ENCODE results near the gene CHST8.

DNA sequence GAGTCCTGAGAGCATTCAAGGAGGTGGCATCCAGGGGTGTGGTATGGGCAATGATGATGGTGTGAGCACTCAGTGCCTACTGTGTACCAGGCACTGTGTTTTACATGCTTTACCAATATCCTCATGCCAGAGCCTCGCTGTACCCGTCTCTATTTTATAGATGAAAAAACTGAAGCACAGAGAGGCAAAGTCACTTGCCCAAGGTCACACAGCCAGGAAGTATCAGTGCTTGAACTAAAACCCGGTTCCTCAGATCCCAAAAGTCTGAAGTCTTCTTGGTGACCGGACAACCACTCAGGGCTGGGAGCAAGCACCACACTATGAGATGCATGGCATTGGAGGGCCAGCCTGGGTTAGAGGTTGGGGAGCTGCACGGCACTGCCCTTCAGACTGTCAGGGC, 84.1 kb downstream of the CHST8 start:
- TF ChIP-seq, protein P1, sequence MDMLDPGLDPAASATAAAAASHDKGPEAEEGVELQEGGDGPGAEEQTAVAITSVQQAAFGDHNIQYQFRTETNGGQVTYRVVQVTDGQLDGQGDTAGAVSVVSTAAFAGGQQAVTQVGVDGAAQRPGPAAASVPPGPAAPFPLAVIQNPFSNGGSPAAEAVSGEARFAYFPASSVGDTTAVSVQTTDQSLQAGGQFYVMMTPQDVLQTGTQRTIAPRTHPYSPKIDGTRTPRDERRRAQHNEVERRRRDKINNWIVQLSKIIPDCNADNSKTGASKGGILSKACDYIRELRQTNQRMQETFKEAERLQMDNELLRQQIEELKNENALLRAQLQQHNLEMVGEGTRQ (IDR thresholded peaks at IDR 0.05; ENCODE audit: borderline replicate concordance, low read depth, low read length): no peak
- TF ChIP-seq, protein P2, sequence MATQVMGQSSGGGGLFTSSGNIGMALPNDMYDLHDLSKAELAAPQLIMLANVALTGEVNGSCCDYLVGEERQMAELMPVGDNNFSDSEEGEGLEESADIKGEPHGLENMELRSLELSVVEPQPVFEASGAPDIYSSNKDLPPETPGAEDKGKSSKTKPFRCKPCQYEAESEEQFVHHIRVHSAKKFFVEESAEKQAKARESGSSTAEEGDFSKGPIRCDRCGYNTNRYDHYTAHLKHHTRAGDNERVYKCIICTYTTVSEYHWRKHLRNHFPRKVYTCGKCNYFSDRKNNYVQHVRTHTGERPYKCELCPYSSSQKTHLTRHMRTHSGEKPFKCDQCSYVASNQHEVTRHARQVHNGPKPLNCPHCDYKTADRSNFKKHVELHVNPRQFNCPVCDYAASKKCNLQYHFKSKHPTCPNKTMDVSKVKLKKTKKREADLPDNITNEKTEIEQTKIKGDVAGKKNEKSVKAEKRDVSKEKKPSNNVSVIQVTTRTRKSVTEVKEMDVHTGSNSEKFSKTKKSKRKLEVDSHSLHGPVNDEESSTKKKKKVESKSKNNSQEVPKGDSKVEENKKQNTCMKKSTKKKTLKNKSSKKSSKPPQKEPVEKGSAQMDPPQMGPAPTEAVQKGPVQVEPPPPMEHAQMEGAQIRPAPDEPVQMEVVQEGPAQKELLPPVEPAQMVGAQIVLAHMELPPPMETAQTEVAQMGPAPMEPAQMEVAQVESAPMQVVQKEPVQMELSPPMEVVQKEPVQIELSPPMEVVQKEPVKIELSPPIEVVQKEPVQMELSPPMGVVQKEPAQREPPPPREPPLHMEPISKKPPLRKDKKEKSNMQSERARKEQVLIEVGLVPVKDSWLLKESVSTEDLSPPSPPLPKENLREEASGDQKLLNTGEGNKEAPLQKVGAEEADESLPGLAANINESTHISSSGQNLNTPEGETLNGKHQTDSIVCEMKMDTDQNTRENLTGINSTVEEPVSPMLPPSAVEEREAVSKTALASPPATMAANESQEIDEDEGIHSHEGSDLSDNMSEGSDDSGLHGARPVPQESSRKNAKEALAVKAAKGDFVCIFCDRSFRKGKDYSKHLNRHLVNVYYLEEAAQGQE (IDR thresholded peaks at IDR 0.05; ENCODE audit: low read depth, low read length): no peak
- TF ChIP-seq, protein P3, sequence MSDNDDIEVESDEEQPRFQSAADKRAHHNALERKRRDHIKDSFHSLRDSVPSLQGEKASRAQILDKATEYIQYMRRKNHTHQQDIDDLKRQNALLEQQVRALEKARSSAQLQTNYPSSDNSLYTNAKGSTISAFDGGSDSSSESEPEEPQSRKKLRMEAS (IDR thresholded peaks at IDR 0.05; ENCODE audit: low read depth): no peak
- TF ChIP-seq, protein P4, sequence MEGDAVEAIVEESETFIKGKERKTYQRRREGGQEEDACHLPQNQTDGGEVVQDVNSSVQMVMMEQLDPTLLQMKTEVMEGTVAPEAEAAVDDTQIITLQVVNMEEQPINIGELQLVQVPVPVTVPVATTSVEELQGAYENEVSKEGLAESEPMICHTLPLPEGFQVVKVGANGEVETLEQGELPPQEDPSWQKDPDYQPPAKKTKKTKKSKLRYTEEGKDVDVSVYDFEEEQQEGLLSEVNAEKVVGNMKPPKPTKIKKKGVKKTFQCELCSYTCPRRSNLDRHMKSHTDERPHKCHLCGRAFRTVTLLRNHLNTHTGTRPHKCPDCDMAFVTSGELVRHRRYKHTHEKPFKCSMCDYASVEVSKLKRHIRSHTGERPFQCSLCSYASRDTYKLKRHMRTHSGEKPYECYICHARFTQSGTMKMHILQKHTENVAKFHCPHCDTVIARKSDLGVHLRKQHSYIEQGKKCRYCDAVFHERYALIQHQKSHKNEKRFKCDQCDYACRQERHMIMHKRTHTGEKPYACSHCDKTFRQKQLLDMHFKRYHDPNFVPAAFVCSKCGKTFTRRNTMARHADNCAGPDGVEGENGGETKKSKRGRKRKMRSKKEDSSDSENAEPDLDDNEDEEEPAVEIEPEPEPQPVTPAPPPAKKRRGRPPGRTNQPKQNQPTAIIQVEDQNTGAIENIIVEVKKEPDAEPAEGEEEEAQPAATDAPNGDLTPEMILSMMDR (IDR thresholded peaks at IDR 0.05): no peak
- TF ChIP-seq MXI1 (IDR thresholded peaks at IDR 0.05; ENCODE audit: low read depth, low read length) (no peak), FOSL2 (IDR thresholded peaks at IDR 0.05; ENCODE audit: borderline replicate concordance, low read depth) (no peak), POLR2AphosphoS5 (IDR thresholded peaks at IDR 0.05; ENCODE audit: low read depth, low read length) (no peak), EZH2phosphoT487 (IDR thresholded peaks at IDR 0.05; ENCODE audit: borderline replicate concordance, low read depth) (no peak)

All from SK-N-SH (cell line).